ENCODE results near the gene TEX36.
A peak's percentile ranks its signal among the peaks of the same experiment; 100 is the strongest.
"Not testable (repeated sequence)": the region's sequence is repeated elsewhere in the genome, so short reads cannot be mapped to it uniquely, and the experiment has no call there.

Gene TEX36

GRCh38 chr10:125629758-125630376 is 53.1 kb downstream of the TEX36 start:
- peak; percentile 20 for DNase-seq (ENCODE audit: low spot score)

DNA sequence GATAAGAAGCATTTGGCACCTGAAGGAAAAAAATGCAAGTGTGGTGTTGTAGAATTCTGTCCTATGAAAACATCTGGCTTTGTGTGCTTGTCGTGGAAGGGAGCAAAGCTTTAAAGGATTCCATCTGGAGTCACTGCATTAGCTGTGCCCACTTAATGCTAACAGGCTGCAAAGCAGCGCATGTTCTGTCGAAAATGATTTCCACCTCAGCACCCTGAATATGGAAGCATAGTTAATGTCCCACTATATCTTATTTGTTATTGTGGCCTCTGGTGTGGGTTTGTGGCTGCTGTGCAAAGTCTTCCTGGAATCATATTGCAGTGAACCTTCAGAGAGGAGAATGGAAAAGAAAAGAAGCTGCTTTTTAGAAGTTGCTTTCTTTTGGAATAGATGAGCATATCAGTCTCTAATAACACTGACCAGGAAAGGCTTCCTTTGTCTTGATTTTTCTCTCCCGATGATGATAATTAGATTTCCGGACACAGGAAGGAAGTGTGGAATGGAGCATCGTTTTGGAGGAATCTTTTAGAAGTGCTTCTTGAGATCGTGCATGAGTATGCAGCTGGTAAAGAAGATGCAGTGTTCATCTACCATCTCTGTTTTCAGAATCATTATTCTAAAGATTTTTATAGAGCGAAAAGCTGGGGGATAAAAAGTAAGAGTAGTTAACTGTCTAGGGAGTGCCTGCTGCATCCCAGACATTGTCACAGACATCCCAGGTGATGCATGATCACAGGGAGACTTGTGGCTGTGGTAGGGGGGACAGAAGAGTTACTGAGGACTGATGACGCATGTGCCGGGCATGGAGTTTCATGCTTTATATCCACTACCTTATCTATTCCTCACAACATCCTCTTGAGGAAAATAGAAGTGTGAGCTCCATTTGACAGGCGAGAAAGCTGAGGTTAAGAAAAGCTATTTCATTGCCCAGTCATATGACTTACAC is 54.6 kb downstream of the TEX36 start:
- no peak for DNase-seq (ENCODE audit: low spot score)

GRCh38 chr10:125627646-125628045 is 55.3 kb downstream of the TEX36 start:
- DNase-seq (ENCODE audit: low spot score) = no peak

DNA sequence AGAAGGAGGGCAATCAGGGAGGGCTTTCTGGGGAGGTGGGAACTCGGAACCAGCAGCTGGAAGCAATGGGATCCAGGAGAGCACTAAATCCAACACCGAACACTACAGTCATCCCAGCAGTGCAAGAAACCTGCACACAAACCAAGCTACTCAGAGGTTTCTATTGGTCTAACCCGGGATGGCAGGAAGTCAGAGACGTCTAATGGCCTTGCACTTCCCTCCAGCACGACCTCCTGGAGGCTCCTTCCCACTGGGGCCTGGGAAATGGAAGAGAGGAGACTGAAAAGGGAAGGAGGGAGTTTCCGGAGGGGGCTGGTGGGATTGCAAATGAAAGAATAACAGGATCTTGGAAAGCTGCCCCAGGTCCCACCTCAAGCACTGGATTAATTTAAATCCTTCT is 56.3 kb downstream of the TEX36 start:
- no peak for DNase-seq (ENCODE audit: low spot score)

GRCh38 chr10:125625586-125625985 is 57.4 kb downstream of the TEX36 start:
- DNase-seq (ENCODE audit: low spot score) = no peak

GRCh38 chr10:125624800-125625199 is 58.2 kb downstream of the TEX36 start:
- no peak for DNase-seq (ENCODE audit: low spot score)

GRCh38 chr10:125621052-125621451 is 61.9 kb downstream of the TEX36 start:
- DNase-seq (ENCODE audit: low spot score) = no peak

DNA sequence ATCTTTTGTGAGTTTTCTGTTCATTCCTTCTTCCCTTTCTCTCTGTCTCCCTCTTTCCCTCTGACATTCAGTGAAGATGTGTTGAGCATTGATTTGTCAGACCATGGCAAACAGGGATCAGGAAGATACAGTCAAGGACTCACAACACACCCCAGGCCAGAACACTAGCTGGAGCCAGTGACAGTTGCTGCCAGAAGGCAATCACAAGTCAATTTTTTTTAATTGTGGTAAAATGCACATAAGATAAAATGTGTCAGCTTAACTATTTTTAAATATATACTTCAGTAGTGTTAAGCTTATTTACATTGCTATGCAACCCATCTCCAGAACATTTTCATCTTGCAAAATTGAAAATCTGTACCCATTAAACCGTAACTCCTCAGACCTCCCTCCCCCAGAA is 62.6 kb downstream of the TEX36 start:
- no peak for DNase-seq (ENCODE audit: low spot score)

DNA sequence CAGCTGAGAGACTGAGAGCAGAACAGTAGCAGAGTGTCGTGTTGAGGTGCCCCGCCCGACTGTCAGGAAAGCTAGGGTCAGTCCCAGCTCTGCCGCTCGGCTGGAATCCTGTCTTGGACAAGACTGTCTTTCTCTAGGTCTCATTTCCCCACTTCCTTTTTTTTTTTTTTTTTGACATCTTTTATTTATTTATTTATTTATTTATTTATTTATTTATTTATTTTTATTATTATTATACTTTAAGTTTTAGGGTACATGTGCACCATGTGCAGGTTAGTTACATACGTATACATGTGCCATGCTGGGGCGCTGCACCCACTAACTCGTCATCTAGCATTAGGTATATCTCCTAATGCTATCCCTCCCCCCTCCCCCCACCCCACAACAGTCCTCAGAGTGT is 69.9 kb downstream of the TEX36 start:
- DNase-seq (ENCODE audit: low spot score) = not testable (repeated sequence)

- no peak for DNase-seq (ENCODE audit: low spot score)
Observed at GRCh38 chr10:125611756-125612155, 71.2 kb downstream of the TEX36 start.

GRCh38 chr10:125611216-125611615 is 71.7 kb downstream of the TEX36 start:
- DNase-seq (ENCODE audit: low spot score) = no peak

- no peak for DNase-seq (ENCODE audit: low spot score)
Observed at GRCh38 chr10:125609859-125610258, 73.1 kb downstream of the TEX36 start.

- no peak for DNase-seq (ENCODE audit: low spot score)
Observed at GRCh38 chr10:125608474-125608873, 74.5 kb downstream of the TEX36 start.

- DNase-seq (ENCODE audit: low spot score) = no peak
Observed at GRCh38 chr10:125607689-125608290, 75.2 kb downstream of the TEX36 start.

DNA sequence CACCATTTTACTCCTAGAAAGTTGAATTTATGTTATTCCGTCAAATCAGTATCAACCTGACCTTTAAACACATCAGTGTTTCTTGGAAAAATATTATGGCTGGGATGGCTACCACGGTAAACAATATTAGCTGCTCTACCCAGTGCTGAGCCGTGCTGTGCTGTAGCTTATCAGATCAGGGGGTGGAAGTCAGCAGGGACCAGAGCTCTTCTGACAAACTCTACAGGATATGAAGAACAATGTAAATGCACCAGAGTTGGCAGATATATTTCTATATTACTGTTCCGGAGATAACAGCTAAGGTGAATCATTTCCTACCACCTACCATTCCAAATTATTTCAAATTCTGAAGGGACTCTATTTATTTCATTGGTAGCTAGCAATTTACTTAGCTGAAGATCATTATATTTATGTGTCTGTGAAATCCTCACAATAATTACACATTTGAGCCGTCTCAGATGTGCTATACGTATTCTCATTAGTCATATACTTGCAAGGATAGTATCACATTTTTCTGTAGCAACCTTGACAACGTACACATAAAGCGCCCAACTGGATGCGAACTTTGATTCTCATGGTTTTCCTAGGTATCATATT is 76.5 kb downstream of the TEX36 start:
- no peak for DNase-seq (ENCODE audit: low spot score)

Data from AG08395 (cell line).